Nephron progenitor cell (in vitro differentiated cells): ENCODE results near the gene NDUFB2.
"Not testable (repeated sequence)": the region's sequence is repeated elsewhere in the genome, so short reads cannot be mapped to it uniquely, and the experiment has no call there.

Experiments used
- DNase-seq: peaks from one replicate; pipeline ENCODE4 v3.0.0; 2021
- H3K27ac Mint-ChIP-seq: 2 replicates; pipeline ENCODE4 v1.8.0; 2021; ENCODE audit warnings: mild to moderate bottlenecking, moderate library complexity, mixed read lengths
- H3K27me3 Mint-ChIP-seq: 2 replicates; pipeline ENCODE4 v1.8.0; 2021; ENCODE audit warnings: mild to moderate bottlenecking, low read depth, mixed read lengths; ENCODE audit not compliant: poor library complexity
- H3K36me3 Mint-ChIP-seq: 2 replicates; pipeline ENCODE4 v1.8.0; 2021; ENCODE audit warnings: low read depth, mixed read lengths
- H3K4me1 Mint-ChIP-seq: 2 replicates; pipeline ENCODE4 v1.8.0; 2021; ENCODE audit warnings: mixed read lengths
- H3K4me3 Mint-ChIP-seq: 2 replicates; pipeline ENCODE4 v1.8.0; 2021; ENCODE audit warnings: mild to moderate bottlenecking, moderate library complexity, mixed read lengths
- H3K9me3 Mint-ChIP-seq: 2 replicates; pipeline ENCODE4 v1.8.0; 2021; ENCODE audit warnings: mild to moderate bottlenecking, moderate library complexity, mixed read lengths
- CTCF ChIP-seq: fragments of 200-600 bp; sonication (generic); IDR thresholded peaks from 2 replicates; pipeline ENCODE4 v1.5.0; 2021; ENCODE audit warnings: antibody characterized with exemption

The NDUFB2 gene

GRCh38 chr7:140732416-140732815 is 35.9 kb downstream of the NDUFB2 start:
- H3K36me3 Mint-ChIP-seq, result peaks cover 57% of the 10 kb centered on the region
- no peak overlapping the region for H3K27ac Mint-ChIP-seq
- DNase-seq, result no peak
- no peaks in the 10 kb centered on the region for H3K9me3 Mint-ChIP-seq
- H3K4me1 Mint-ChIP-seq, result no peaks in the 10 kb centered on the region
- H3K4me3 Mint-ChIP-seq, result no peak overlapping the region
- H3K27me3 Mint-ChIP-seq, result peaks cover 7% of the 10 kb centered on the region
- no peak for TF ChIP-seq CTCF

- H3K27me3 Mint-ChIP-seq, result peaks cover 7% of the 10 kb centered on the region
- no peaks in the 10 kb centered on the region for H3K4me1 Mint-ChIP-seq
- no peak overlapping the region for H3K4me3 Mint-ChIP-seq
- DNase-seq, result no peak
- no peaks in the 10 kb centered on the region for H3K9me3 Mint-ChIP-seq
- no peak for TF ChIP-seq CTCF
- H3K36me3 Mint-ChIP-seq, result peaks cover 71% of the 10 kb centered on the region
- no peak overlapping the region for H3K27ac Mint-ChIP-seq
These were observed 37.6 kb downstream of the NDUFB2 start for GRCh38 chr7:140734096-140734495.

GRCh38 chr7:140734729-140735128 is 38.2 kb downstream of the NDUFB2 start:
- Mint-ChIP-seq H3K27ac (no peak overlapping the region), H3K4me1 (no peaks in the 10 kb centered on the region), H3K36me3 (peaks cover 75% of the 10 kb centered on the region), H3K9me3 (no peaks in the 10 kb centered on the region), H3K27me3 (peaks cover 7% of the 10 kb centered on the region), H3K4me3 (no peak overlapping the region)
- DNase-seq, result no peak
- no peak for TF ChIP-seq CTCF

GRCh38 chr7:140738280-140738679 is 41.8 kb downstream of the NDUFB2 start:
- no peak for DNase-seq
- Mint-ChIP-seq H3K4me1 (peaks cover 9% of the 10 kb centered on the region), H3K4me3 (no peak overlapping the region), H3K27ac (peak overlapping the region; percentile 54), H3K27me3 (no peaks in the 10 kb centered on the region), H3K9me3 (no peaks in the 10 kb centered on the region), H3K36me3 (peaks cover 62% of the 10 kb centered on the region)
- TF ChIP-seq CTCF, result no peak

- peaks cover 16% of the 10 kb centered on the region for H3K4me1 Mint-ChIP-seq
- H3K4me3 Mint-ChIP-seq, H3K9me3 Mint-ChIP-seq, H3K27me3 Mint-ChIP-seq, H3K27ac Mint-ChIP-seq, DNase-seq: not testable (repeated sequence)
- peaks cover 35% of the 10 kb centered on the region for H3K36me3 Mint-ChIP-seq
These were observed 46.7 kb downstream of the NDUFB2 start for GRCh38 chr7:140743255-140743654.

- H3K27ac Mint-ChIP-seq, result no peak overlapping the region
These were observed 47.5 kb downstream of the NDUFB2 start for GRCh38 chr7:140744005-140744404.

More at GRCh38 chr7:140744005-140744404, 47.5 kb downstream of the NDUFB2 start:
- Mint-ChIP-seq H3K9me3 (no peaks in the 10 kb centered on the region), H3K27me3 (no peaks in the 10 kb centered on the region), H3K4me3 (no peak overlapping the region), H3K36me3 (peaks cover 29% of the 10 kb centered on the region), H3K4me1 (peaks cover 16% of the 10 kb centered on the region)
- no peak for TF ChIP-seq CTCF
- DNase-seq, result no peak
